GM06990 (cell line): ENCODE measurements around the gene NEDD4L.

Experiments
- DNase-seq: peaks from one replicate; pipeline ENCODE4 v3.0.0-alpha.2; 2011; ENCODE audit not compliant: insufficient read length; ENCODE audit errors: extremely low read depth
- H3K27me3 ChIP-seq: replicated peaks from 2 replicates; pipeline ENCODE4 v1.6.0; 2011; ENCODE audit warnings: low read length; ENCODE audit not compliant: control insufficient read depth, insufficient read depth
- H3K36me3 ChIP-seq: 2 replicates; pipeline ENCODE4 v1.5.1; 2011; ENCODE audit warnings: low read length; ENCODE audit not compliant: control insufficient read depth, insufficient read depth
- H3K4me3 ChIP-seq: replicated peaks from 2 replicates; pipeline ENCODE4 v1.5.1; 2011; ENCODE audit warnings: low read depth, mild to moderate bottlenecking, control low read depth, low read length
- CTCF ChIP-seq: IDR thresholded peaks from 2 replicates; pipeline ENCODE4 v1.5.1; 2011; ENCODE audit warnings: low read length, control low read depth, mild to moderate bottlenecking, inconsistent platforms; ENCODE audit not compliant: insufficient read depth, poor library complexity, severe bottlenecking

Gene NEDD4L

DNA sequence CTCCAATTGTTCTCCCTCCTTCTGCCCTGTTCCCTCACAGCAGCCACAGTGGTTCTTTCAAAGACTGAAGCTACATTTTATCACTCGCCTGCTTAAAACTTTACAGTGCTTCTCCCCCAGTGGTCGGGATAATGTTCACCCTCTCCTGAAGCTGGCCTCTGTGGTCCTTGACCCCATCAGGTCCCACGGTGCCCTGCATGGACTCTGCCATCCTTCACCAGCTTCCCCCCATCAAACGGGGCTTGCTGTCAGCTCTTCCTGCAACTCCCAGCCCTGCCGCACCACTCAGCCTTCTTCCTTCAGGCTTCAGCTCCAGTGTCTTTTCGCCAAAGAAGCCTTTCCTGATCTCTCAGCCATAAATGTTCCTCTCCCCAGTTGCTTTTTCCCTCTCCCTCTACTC lies 118.1 kb downstream of the NEDD4L start:
- Histone ChIP-seq H3K4me3 (no peak overlapping the region), H3K36me3 (no peaks in the 10 kb centered on the region), H3K27me3 (no peaks in the 10 kb centered on the region)
- DNase-seq = no peak
- no peak for TF ChIP-seq CTCF

DNA sequence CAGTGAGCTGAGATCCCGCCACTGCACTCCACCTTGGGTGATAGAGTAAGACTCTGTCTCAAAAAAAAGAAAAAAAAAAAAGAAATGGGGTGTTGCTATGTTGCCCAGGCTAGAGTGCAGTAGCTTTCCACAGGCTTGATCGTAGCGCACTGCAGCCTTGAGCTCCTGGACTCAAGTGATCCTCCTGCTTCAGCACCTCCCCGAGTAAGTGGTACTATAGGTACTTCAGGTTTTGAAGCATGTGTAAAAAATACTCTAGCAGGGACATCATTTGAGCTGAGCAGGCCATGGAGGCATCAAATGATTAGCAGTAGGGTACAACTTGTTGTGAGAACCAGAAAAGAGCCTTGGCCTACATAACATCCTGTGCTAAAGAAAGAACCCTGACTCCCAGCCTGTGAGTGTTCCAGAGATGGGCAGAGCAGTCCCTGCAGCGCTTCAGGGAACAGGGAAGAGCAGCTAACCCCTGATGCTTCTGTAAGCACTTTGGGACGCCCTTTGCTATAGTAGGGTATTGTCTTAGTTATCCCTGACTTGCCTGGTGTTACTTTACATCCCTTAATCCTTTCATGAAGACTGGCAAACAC lies 119.1 kb downstream of the NEDD4L start:
- DNase-seq = no peak
- TF ChIP-seq CTCF = no peak
- Histone ChIP-seq H3K36me3 (no peaks in the 10 kb centered on the region), H3K4me3 (no peak overlapping the region), H3K27me3 (no peaks in the 10 kb centered on the region)

DNA sequence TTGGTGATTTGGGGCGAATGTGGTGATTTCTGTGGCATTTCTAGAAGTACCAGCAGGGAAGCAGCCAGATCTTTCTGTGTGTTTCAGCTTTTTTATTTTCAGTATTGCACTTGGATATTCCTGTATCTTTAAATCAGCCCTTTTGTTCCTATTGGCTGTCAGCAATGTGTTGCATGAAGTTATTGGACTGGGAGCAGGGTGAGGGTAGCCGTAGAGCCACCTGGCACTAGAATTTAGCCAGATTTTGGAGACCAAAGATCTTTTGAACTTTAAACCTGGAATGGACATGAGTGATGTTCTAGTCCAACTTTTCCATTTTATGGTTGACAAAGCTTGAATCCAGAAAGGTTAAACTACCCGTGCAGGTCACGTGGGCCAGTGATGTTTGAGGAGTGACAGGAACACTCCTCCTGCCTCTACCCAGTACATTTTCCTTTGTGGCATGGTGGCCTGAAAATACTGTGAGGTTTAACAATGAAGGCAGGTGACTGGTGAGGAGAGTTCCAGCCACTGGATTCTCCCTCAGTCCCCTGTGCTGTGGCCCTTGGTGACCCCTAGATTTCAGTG lies 122.3 kb downstream of the NEDD4L start:
- Histone ChIP-seq H3K27me3 (no peaks in the 10 kb centered on the region), H3K4me3 (no peak overlapping the region), H3K36me3 (no peaks in the 10 kb centered on the region)
- TF ChIP-seq CTCF = no peak
- DNase-seq = no peak

GRCh38 chr18:58167073-58167472 lies 123.0 kb downstream of the NEDD4L start:
- H3K36me3 ChIP-seq = no peaks in the 10 kb centered on the region
- no peaks in the 10 kb centered on the region for H3K27me3 ChIP-seq
- no peak for DNase-seq
- no peak for TF ChIP-seq CTCF
- no peak overlapping the region for H3K4me3 ChIP-seq

DNA sequence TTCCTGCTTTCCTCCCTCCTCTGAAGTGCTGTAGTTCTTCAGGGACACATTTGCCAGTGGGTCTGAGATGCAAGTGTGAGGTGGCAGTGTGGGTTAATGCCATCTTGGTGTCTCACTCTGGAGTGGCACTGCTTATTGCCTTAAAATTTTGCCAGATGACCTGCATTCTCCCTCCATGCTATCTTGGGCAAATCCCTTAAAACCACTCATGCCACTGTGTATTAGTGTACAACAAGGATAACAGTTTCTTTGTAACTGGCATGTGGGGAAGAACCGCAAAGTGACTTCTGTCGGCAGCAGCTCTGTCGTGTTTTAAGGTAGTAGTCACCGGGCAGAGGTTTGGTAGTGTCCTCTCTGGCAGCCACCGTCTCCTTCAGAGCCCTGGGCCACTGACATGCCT lies 124.2 kb downstream of the NEDD4L start:
- no peak for TF ChIP-seq CTCF
- H3K4me3 ChIP-seq = no peak overlapping the region

DNA sequence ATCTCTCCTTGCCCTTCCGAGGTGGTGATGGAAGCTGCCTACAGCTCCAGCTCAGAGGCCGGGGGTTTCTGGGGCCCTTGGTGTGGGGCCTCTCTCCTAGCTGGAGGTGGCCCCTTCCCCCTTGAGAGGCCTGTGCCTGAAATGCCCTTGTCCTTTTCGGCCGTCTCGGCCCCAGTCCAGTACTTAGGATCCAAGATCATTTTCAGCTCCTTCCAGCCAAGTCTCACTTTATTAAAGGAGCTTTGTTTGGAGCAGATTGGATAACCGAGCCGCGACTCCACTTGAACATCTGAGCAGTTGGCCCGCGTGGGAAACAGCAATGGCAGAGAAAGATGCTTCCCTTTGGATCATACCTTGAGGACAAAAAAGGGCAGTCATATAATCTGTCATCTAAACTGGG lies 125.0 kb downstream of the NEDD4L start:
- Histone ChIP-seq H3K27me3 (no peaks in the 10 kb centered on the region), H3K36me3 (no peaks in the 10 kb centered on the region), H3K4me3 (no peak overlapping the region)
- no peak for DNase-seq
- TF ChIP-seq CTCF = no peak

More for the DNA sequence above, 124.2 kb downstream of the NEDD4L start:
- Histone ChIP-seq H3K27me3 (no peaks in the 10 kb centered on the region), H3K36me3 (no peaks in the 10 kb centered on the region)
- no peak for DNase-seq
